ENCODE measurements around the gene ZNF438.

ZNF438 gene

GRCh38 chr10:30842185-30842584 is 189.5 kb downstream of the ZNF438 start:
- no peak for DNase-seq

- DNase-seq: no peak
Measured at GRCh38 chr10:30840395-30841050, 191.1 kb downstream of the ZNF438 start.

GRCh38 chr10:30839652-30840051 is 192.0 kb downstream of the ZNF438 start:
- no peak for DNase-seq

GRCh38 chr10:30836406-30836805 is 195.3 kb downstream of the ZNF438 start:
- DNase-seq: no peak

GRCh38 chr10:30835146-30835545 is 196.5 kb downstream of the ZNF438 start:
- no peak for DNase-seq

GRCh38 chr10:30834651-30835050 is 197.0 kb downstream of the ZNF438 start:
- no peak for DNase-seq

GRCh38 chr10:30834153-30834552 is 197.5 kb downstream of the ZNF438 start:
- no peak for DNase-seq

- DNase-seq: no peak
Measured at GRCh38 chr10:30833628-30833970, 198.1 kb downstream of the ZNF438 start.

- DNase-seq: no peak
Measured at GRCh38 chr10:30832749-30833627, 198.7 kb downstream of the ZNF438 start.

- no peak for DNase-seq
Measured at GRCh38 chr10:30832001-30832748, 199.5 kb downstream of the ZNF438 start.

- no peak for DNase-seq
Measured at GRCh38 chr10:30831426-30831825, 200.2 kb downstream of the ZNF438 start.

GRCh38 chr10:30830315-30831230 is 201.1 kb downstream of the ZNF438 start:
- DNase-seq: no peak

- no peak for DNase-seq
Measured at GRCh38 chr10:30829901-30830300, 201.8 kb downstream of the ZNF438 start.

GRCh38 chr10:30828680-30829079 is 203.0 kb downstream of the ZNF438 start:
- DNase-seq: no peak

GRCh38 chr10:30828164-30828563 is 203.5 kb downstream of the ZNF438 start:
- DNase-seq: no peak

GRCh38 chr10:30827531-30828120 is 204.0 kb downstream of the ZNF438 start:
- no peak for DNase-seq

- DNase-seq: no peak
Measured at GRCh38 chr10:30826679-30827078, 205.0 kb downstream of the ZNF438 start.

GRCh38 chr10:30825495-30825894 is 206.2 kb downstream of the ZNF438 start:
- no peak for DNase-seq

GRCh38 chr10:30825022-30825421 is 206.6 kb downstream of the ZNF438 start:
- DNase-seq: no peak

- DNase-seq: no peak
Measured at GRCh38 chr10:30823651-30824050, 208.0 kb downstream of the ZNF438 start.

- no peak for DNase-seq
Measured at GRCh38 chr10:30822693-30823465, 208.8 kb downstream of the ZNF438 start.
